Measurements from ENCODE around the gene KITLG.

Gene KITLG

DNA sequence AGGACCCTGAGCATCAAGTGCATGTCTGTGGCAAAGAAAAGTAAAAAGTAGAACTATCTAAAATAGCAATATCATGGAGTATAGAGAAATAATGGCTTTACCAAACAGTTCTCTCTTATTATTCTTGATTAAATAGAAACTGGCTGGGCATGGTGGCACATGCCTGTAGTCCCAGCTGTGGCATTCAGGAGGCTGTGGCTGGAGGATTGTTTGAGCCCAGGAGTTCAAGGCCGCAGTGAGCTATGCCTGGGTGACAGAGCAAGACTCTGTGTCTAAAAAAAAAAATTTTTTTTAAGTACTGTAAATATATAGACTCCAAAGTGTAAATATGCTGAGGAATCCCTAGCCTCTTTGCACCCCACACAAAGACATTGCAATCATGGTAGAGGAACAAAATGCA, 121.9 kb downstream of the KITLG start:
- ATAC-seq = no peak
- TF ChIP-seq, protein P1, sequence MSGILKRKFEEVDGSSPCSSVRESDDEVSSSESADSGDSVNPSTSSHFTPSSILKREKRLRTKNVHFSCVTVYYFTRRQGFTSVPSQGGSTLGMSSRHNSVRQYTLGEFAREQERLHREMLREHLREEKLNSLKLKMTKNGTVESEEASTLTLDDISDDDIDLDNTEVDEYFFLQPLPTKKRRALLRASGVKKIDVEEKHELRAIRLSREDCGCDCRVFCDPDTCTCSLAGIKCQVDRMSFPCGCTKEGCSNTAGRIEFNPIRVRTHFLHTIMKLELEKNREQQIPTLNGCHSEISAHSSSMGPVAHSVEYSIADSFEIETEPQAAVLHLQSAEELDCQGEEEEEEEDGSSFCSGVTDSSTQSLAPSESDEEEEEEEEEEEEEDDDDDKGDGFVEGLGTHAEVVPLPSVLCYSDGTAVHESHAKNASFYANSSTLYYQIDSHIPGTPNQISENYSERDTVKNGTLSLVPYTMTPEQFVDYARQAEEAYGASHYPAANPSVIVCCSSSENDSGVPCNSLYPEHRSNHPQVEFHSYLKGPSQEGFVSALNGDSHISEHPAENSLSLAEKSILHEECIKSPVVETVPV (CRISPR knock-in tag; IDR thresholded peaks at IDR 0.05) = no peak
- TF ChIP-seq, protein P2, sequence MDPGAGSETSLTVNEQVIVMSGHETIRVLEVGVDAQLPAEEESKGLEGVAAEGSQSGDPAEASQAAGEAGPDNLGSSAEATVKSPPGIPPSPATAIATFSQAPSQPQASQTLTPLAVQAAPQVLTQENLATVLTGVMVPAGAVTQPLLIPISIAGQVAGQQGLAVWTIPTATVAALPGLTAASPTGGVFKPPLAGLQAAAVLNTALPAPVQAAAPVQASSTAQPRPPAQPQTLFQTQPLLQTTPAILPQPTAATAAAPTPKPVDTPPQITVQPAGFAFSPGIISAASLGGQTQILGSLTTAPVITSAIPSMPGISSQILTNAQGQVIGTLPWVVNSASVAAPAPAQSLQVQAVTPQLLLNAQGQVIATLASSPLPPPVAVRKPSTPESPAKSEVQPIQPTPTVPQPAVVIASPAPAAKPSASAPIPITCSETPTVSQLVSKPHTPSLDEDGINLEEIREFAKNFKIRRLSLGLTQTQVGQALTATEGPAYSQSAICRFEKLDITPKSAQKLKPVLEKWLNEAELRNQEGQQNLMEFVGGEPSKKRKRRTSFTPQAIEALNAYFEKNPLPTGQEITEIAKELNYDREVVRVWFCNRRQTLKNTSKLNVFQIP (CRISPR knock-in tag; IDR thresholded peaks at IDR 0.05; ENCODE audit: borderline replicate concordance, low read depth) = no peak
- TF ChIP-seq TCF4 (CRISPR knock-in tag; IDR thresholded peaks at IDR 0.05; ENCODE audit: borderline replicate concordance) (no peak), ZFP3 (CRISPR knock-in tag; IDR thresholded peaks at IDR 0.05) (no peak), BACH2 (CRISPR knock-in tag; IDR thresholded peaks at IDR 0.05; ENCODE audit: borderline replicate concordance) (no peak), ESRRG (CRISPR knock-in tag; IDR thresholded peaks at IDR 0.05) (no peak), CSDC2 (CRISPR knock-in tag; IDR thresholded peaks at IDR 0.05) (no peak), ZNF565 (CRISPR knock-in tag; conservative IDR thresholded peaks at IDR 0.05; ENCODE audit: low read depth) (no peak), OSR1 (CRISPR knock-in tag; IDR thresholded peaks at IDR 0.05) (no peak), ARNTL (CRISPR knock-in tag; IDR thresholded peaks at IDR 0.05; ENCODE audit: borderline replicate concordance, low read depth) (no peak), ZFP30 (CRISPR knock-in tag; IDR thresholded peaks at IDR 0.05) (no peak), ZNF70 (CRISPR knock-in tag; IDR thresholded peaks at IDR 0.05) (no peak), ZNF8 (CRISPR knock-in tag; IDR thresholded peaks at IDR 0.05) (no peak), PPARA (CRISPR knock-in tag; IDR thresholded peaks at IDR 0.05; ENCODE audit: borderline replicate concordance) (no peak)
- TF ChIP-seq, protein P3, sequence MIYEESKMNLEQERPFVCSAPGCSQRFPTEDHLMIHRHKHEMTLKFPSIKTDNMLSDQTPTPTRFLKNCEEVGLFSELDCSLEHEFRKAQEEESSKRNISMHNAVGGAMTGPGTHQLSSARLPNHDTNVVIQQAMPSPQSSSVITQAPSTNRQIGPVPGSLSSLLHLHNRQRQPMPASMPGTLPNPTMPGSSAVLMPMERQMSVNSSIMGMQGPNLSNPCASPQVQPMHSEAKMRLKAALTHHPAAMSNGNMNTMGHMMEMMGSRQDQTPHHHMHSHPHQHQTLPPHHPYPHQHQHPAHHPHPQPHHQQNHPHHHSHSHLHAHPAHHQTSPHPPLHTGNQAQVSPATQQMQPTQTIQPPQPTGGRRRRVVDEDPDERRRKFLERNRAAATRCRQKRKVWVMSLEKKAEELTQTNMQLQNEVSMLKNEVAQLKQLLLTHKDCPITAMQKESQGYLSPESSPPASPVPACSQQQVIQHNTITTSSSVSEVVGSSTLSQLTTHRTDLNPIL (CRISPR knock-in tag; IDR thresholded peaks at IDR 0.05; ENCODE audit: low read depth) = no peak
- TF ChIP-seq, protein P4, sequence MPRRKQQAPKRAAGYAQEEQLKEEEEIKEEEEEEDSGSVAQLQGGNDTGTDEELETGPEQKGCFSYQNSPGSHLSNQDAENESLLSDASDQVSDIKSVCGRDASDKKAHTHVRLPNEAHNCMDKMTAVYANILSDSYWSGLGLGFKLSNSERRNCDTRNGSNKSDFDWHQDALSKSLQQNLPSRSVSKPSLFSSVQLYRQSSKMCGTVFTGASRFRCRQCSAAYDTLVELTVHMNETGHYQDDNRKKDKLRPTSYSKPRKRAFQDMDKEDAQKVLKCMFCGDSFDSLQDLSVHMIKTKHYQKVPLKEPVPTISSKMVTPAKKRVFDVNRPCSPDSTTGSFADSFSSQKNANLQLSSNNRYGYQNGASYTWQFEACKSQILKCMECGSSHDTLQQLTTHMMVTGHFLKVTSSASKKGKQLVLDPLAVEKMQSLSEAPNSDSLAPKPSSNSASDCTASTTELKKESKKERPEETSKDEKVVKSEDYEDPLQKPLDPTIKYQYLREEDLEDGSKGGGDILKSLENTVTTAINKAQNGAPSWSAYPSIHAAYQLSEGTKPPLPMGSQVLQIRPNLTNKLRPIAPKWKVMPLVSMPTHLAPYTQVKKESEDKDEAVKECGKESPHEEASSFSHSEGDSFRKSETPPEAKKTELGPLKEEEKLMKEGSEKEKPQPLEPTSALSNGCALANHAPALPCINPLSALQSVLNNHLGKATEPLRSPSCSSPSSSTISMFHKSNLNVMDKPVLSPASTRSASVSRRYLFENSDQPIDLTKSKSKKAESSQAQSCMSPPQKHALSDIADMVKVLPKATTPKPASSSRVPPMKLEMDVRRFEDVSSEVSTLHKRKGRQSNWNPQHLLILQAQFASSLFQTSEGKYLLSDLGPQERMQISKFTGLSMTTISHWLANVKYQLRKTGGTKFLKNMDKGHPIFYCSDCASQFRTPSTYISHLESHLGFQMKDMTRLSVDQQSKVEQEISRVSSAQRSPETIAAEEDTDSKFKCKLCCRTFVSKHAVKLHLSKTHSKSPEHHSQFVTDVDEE (CRISPR knock-in tag; IDR thresholded peaks at IDR 0.05) = no peak
- TF ChIP-seq, protein P5, sequence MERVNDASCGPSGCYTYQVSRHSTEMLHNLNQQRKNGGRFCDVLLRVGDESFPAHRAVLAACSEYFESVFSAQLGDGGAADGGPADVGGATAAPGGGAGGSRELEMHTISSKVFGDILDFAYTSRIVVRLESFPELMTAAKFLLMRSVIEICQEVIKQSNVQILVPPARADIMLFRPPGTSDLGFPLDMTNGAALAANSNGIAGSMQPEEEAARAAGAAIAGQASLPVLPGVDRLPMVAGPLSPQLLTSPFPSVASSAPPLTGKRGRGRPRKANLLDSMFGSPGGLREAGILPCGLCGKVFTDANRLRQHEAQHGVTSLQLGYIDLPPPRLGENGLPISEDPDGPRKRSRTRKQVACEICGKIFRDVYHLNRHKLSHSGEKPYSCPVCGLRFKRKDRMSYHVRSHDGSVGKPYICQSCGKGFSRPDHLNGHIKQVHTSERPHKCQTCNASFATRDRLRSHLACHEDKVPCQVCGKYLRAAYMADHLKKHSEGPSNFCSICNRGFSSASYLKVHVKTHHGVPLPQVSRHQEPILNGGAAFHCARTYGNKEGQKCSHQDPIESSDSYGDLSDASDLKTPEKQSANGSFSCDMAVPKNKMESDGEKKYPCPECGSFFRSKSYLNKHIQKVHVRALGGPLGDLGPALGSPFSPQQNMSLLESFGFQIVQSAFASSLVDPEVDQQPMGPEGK (CRISPR knock-in tag; IDR thresholded peaks at IDR 0.05; ENCODE audit: borderline replicate concordance) = no peak

DNA sequence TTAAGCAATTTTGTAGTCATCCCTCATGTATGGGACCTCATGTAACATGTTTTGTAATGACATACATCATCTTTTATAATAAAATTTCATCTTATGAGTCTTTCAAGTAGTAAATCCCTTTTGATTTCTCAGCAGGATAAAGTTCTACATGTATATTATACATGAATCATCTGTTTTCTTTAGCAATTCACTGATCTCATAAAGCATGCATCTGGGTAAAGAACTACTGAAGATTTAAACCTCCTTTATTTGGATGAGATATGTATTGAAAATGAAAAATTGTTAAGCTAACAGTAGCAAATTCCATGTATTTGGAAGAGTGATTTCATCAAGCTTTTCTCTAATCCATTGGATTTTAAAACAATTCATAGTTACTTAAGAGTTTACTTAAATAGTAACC, 126.9 kb downstream of the KITLG start:
- peak; percentile 25; the same call in 1 of the 3 replicates for ATAC-seq
- TF ChIP-seq ESRRG (CRISPR knock-in tag; IDR thresholded peaks at IDR 0.05) (no peak), ISL1 (CRISPR knock-in tag; IDR thresholded peaks at IDR 0.05) (peak; percentile 83)

DNA sequence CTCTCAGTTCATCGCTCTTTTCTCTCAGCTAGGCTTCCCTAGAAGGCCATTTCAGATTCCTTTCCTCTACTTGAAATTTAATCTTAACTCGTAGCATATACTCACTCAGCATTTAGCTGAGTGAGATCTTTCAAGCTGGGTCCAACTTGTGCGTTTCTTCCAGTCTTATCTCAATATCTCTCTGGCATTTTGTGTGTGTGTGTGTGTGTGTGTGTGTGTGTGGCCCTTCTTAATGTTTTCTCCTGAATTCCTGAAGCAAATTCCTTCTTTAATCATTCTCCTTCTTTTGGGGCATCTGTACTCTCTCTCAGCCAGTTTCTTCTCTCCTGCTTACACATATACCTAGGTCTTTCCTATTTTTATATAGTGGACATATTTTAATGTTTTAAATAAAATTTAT, 129.1 kb downstream of the KITLG start:
- ATAC-seq = peak; percentile 60
- TF ChIP-seq ESRRG (CRISPR knock-in tag; IDR thresholded peaks at IDR 0.05) (no peak), ISL1 (CRISPR knock-in tag; IDR thresholded peaks at IDR 0.05) (peak; percentile 65)

DNA sequence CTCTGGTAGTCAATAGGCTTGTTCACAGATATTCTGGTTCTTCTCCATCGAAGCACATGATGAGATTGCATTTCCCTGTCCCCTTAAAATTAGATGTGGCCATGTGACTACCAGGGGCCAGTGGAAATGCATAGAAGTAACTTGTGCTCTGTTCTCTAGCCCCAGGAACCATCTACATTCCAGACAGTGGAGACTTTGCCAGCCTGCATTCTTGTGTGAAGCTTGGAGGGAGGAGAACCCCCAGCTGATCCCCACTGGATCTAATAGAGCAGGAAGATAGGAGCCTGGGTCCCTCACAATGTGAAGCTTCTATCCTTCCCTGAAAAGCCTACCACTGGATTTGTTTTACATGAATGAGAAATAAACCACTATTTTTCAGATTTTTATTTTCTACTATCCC, 130.1 kb downstream of the KITLG start:
- peak; percentile 71 for ATAC-seq
- TF ChIP-seq ZC3H10 (CRISPR knock-in tag; IDR thresholded peaks at IDR 0.05) (no peak), CSDC2 (CRISPR knock-in tag; IDR thresholded peaks at IDR 0.05) (no peak), GLIS3 (CRISPR knock-in tag; IDR thresholded peaks at IDR 0.05) (no peak), TOX (CRISPR knock-in tag; IDR thresholded peaks at IDR 0.05; ENCODE audit: borderline replicate concordance) (no peak), SNAI2 (CRISPR knock-in tag; IDR thresholded peaks at IDR 0.05) (no peak), TCF4 (CRISPR knock-in tag; IDR thresholded peaks at IDR 0.05; ENCODE audit: borderline replicate concordance) (no peak), ESRRG (CRISPR knock-in tag; IDR thresholded peaks at IDR 0.05) (no peak), ZFP3 (CRISPR knock-in tag; IDR thresholded peaks at IDR 0.05) (no peak), ZNF8 (CRISPR knock-in tag; IDR thresholded peaks at IDR 0.05) (no peak), ZNF565 (CRISPR knock-in tag; conservative IDR thresholded peaks at IDR 0.05; ENCODE audit: low read depth) (no peak)
- TF ChIP-seq, protein P5 (CRISPR knock-in tag; IDR thresholded peaks at IDR 0.05; ENCODE audit: borderline replicate concordance) = no peak
- TF ChIP-seq, protein P3 (CRISPR knock-in tag; IDR thresholded peaks at IDR 0.05; ENCODE audit: low read depth) = no peak
- TF ChIP-seq, protein P2 (CRISPR knock-in tag; IDR thresholded peaks at IDR 0.05; ENCODE audit: borderline replicate concordance, low read depth) = no peak
